HFFc6 (cell line): ENCODE measurements around the gene FGF18. TPM values are rescaled to one million over a fixed set of nuclear protein-coding genes. Genes with fewer than 3 reads are reported as not detected.

Experiments
- DNase-seq: peaks from one replicate; pipeline ENCODE4 v3.0.0-alpha.2; 2018
- H3K27ac Mint-ChIP-seq: 2 replicates; pipeline ENCODE4 v1.8.0; 2020; ENCODE audit warnings: mild to moderate bottlenecking, mixed read lengths
- H3K27me3 Mint-ChIP-seq: 2 replicates; pipeline ENCODE4 v1.8.0; 2021; ENCODE audit warnings: mild to moderate bottlenecking, moderate library complexity, mixed read lengths; ENCODE audit not compliant: insufficient read depth
- H3K36me3 Mint-ChIP-seq: 2 replicates; pipeline ENCODE4 v1.8.0; 2021; ENCODE audit warnings: low read depth, mixed read lengths
- H3K4me1 Mint-ChIP-seq: 2 replicates; pipeline ENCODE4 v1.8.0; 2020; ENCODE audit warnings: low read depth, mixed read lengths
- H3K4me3 Mint-ChIP-seq: 2 replicates; pipeline ENCODE4 v1.8.0; 2020; ENCODE audit warnings: mild to moderate bottlenecking, moderate library complexity, mixed read lengths
- H3K9me3 Mint-ChIP-seq: 2 replicates; pipeline ENCODE4 v1.8.0; 2020; ENCODE audit warnings: mild to moderate bottlenecking, mixed read lengths
- CTCF ChIP-seq: fragments of 200-600 bp; sonication (generic); IDR thresholded peaks from 2 replicates; pipeline ENCODE4 v1.5.0; 2021; ENCODE audit warnings: antibody characterized with exemption, mild to moderate bottlenecking
- total RNA-seq, 6 experiments: library from RNA; stranded (reverse); fragmentation: NEBNext Ultra II Directional; extraction: Animal tissue kit (Norgen Biotek cat#: 25700); gene quantifications; 2 replicates in 1 of 6; 3 replicates in 5 of 6; pipeline ENCODE4 v1.2.3, GENCODE V29; 2021

FGF18 gene
- total RNA-seq, 6 experiments from 2014 or later: 0.16 to 0.17 TPM; not detected in 4

GRCh38 chr5:171485668-171486067, 66.2 kb downstream of the FGF18 start:
- H3K9me3 Mint-ChIP-seq: no peaks in the 10 kb centered on the region
- H3K4me1 Mint-ChIP-seq: no peaks in the 10 kb centered on the region
- H3K27ac Mint-ChIP-seq: no peak overlapping the region
- H3K27me3 Mint-ChIP-seq: peaks cover 36% of the 10 kb centered on the region
- no peak overlapping the region for H3K4me3 Mint-ChIP-seq
- no peak for DNase-seq
- H3K36me3 Mint-ChIP-seq: no peaks in the 10 kb centered on the region
- TF ChIP-seq CTCF: no peak

- H3K9me3 Mint-ChIP-seq: no peaks in the 10 kb centered on the region
- TF ChIP-seq CTCF: no peak
- no peak overlapping the region for H3K27ac Mint-ChIP-seq
- H3K4me3 Mint-ChIP-seq: no peak overlapping the region
- no peaks in the 10 kb centered on the region for H3K4me1 Mint-ChIP-seq
- DNase-seq: no peak
- H3K27me3 Mint-ChIP-seq: peaks cover 35% of the 10 kb centered on the region
- no peaks in the 10 kb centered on the region for H3K36me3 Mint-ChIP-seq
Measured at GRCh38 chr5:171486613-171487012, 67.2 kb downstream of the FGF18 start.

GRCh38 chr5:171488876-171489275, 69.4 kb downstream of the FGF18 start:
- H3K4me1 Mint-ChIP-seq: peaks cover 3% of the 10 kb centered on the region
- no peak for DNase-seq

GRCh38 chr5:171492781-171493180, 73.3 kb downstream of the FGF18 start:
- no peak overlapping the region for H3K4me3 Mint-ChIP-seq

More at GRCh38 chr5:171488876-171489275, 69.4 kb downstream of the FGF18 start:
- peaks cover 28% of the 10 kb centered on the region for H3K27me3 Mint-ChIP-seq
- TF ChIP-seq CTCF: no peak
- H3K27ac Mint-ChIP-seq: no peak overlapping the region
- H3K4me3 Mint-ChIP-seq: no peak overlapping the region
- no peaks in the 10 kb centered on the region for H3K9me3 Mint-ChIP-seq
- no peaks in the 10 kb centered on the region for H3K36me3 Mint-ChIP-seq

GRCh38 chr5:171493646-171494393, 74.4 kb downstream of the FGF18 start:
- H3K4me3 Mint-ChIP-seq: peak overlapping the region; percentile 69
- no peaks in the 10 kb centered on the region for H3K9me3 Mint-ChIP-seq
- H3K27me3 Mint-ChIP-seq: peaks cover 12% of the 10 kb centered on the region
- no peak for TF ChIP-seq CTCF
- DNase-seq: no peak
- peaks cover 20% of the 10 kb centered on the region for H3K4me1 Mint-ChIP-seq
- peak overlapping the region; percentile 80; the same call in 1 of the 2 replicates for H3K27ac Mint-ChIP-seq
- no peaks in the 10 kb centered on the region for H3K36me3 Mint-ChIP-seq

More at GRCh38 chr5:171492781-171493180, 73.3 kb downstream of the FGF18 start:
- Mint-ChIP-seq H3K9me3 (no peaks in the 10 kb centered on the region), H3K27ac (no peak overlapping the region), H3K27me3 (peaks cover 12% of the 10 kb centered on the region), H3K4me1 (peaks cover 20% of the 10 kb centered on the region), H3K36me3 (no peaks in the 10 kb centered on the region)
- no peak for TF ChIP-seq CTCF
- DNase-seq: no peak
